Mesodermal cell (in vitro differentiated cells): ENCODE results near the gene RGS9.
"Not testable (repeated sequence)": the region's sequence is repeated elsewhere in the genome, so short reads cannot be mapped to it uniquely, and the experiment has no call there.

Source experiments
- H3K27ac ChIP-seq: 2 replicates; pipeline ENCODE4 v1.7.0; 2013; ENCODE audit warnings: mild to moderate bottlenecking, low read depth, low read length, moderate library complexity; ENCODE audit not compliant: severe bottlenecking
- H3K36me3 ChIP-seq: 2 replicates; pipeline ENCODE4 v1.7.1; 2013; ENCODE audit warnings: mild to moderate bottlenecking, low read length, moderate library complexity; ENCODE audit not compliant: control insufficient read depth, insufficient read depth
- H3K4me1 ChIP-seq: one replicate; pipeline ENCODE4 v1.7.1; 2013; ENCODE audit warnings: mild to moderate bottlenecking, low read length; ENCODE audit not compliant: insufficient read depth, control insufficient read depth, poor library complexity, severe bottlenecking
- H3K4me3 ChIP-seq: 2 replicates; pipeline ENCODE4 v1.7.0; 2013; ENCODE audit warnings: low read length, control low read depth, mild to moderate bottlenecking; ENCODE audit not compliant: insufficient read depth, poor library complexity, severe bottlenecking; ENCODE audit errors: extremely low read depth
- H3K9me3 ChIP-seq: 2 replicates; pipeline ENCODE4 v1.7.1; 2013; ENCODE audit warnings: mild to moderate bottlenecking, low read length, moderate library complexity; ENCODE audit not compliant: control insufficient read depth
- WGBS, 2 experiments: methylation state at CpG; one replicate each; pipeline ENCODE4 v1.1.5; 2013; ENCODE audit warnings: missing lambda C conversion rate in 2 of 2; ENCODE audit not compliant: insufficient coverage in 2 of 2; 5-methylcytosine and 5-hydroxymethylcytosine counted together

Gene RGS9

GRCh38 chr17:65115839-65116238 is 21.3 kb upstream of the RGS9 start:
- H3K36me3 ChIP-seq, result no peaks in the 10 kb centered on the region
- H3K4me1 ChIP-seq, result no peaks in the 10 kb centered on the region
- H3K9me3 ChIP-seq, result no peaks in the 10 kb centered on the region
- WGBS, 2 experiments, result 78 to 80% methylated on average over 1 to 2 of the region's 3 CpGs
- H3K4me3 ChIP-seq, result no peak overlapping the region
- no peak overlapping the region for H3K27ac ChIP-seq

- not testable (repeated sequence) for H3K36me3 ChIP-seq, H3K27ac ChIP-seq, H3K4me1 ChIP-seq, H3K4me3 ChIP-seq, H3K9me3 ChIP-seq
- 61% methylated on average over 3 of the region's 5 CpGs; no CpG with 5 or more reads in 1 of the 2 experiments for WGBS, 2 experiments
Measured at GRCh38 chr17:65116515-65116914, 20.7 kb upstream of the RGS9 start.

- H3K36me3 ChIP-seq, result no peaks in the 10 kb centered on the region
- WGBS, 2 experiments, result 84 to 94% methylated on average over 3 to 4 of the region's 4 CpGs
- H3K27ac ChIP-seq, result no peak overlapping the region
- no peaks in the 10 kb centered on the region for H3K4me1 ChIP-seq
- H3K9me3 ChIP-seq, result no peaks in the 10 kb centered on the region
- no peak overlapping the region for H3K4me3 ChIP-seq
Measured at GRCh38 chr17:65117384-65118035, 19.7 kb upstream of the RGS9 start.

- no peaks in the 10 kb centered on the region for H3K4me1 ChIP-seq
- 67 to 70% methylated on average over 4 to 5 of the region's 6 CpGs for WGBS, 2 experiments
- H3K9me3 ChIP-seq, result no peaks in the 10 kb centered on the region
- no peak overlapping the region for H3K4me3 ChIP-seq
- no peaks in the 10 kb centered on the region for H3K36me3 ChIP-seq
- H3K27ac ChIP-seq, result no peak overlapping the region
Measured at GRCh38 chr17:65121368-65121767, 15.8 kb upstream of the RGS9 start.

- H3K4me3 ChIP-seq, result peak overlapping the region; percentile 37
- no peak overlapping the region for H3K27ac ChIP-seq
- 91 to 94% methylated on average over 7 to 9 of the region's 12 CpGs for WGBS, 2 experiments
- no peaks in the 10 kb centered on the region for H3K9me3 ChIP-seq
- H3K36me3 ChIP-seq, result no peaks in the 10 kb centered on the region
- no peaks in the 10 kb centered on the region for H3K4me1 ChIP-seq
Measured at GRCh38 chr17:65121916-65122806, 15.0 kb upstream of the RGS9 start.

- Histone ChIP-seq H3K4me1 (no peaks in the 10 kb centered on the region), H3K4me3 (peak overlapping the region; percentile 37), H3K9me3 (no peaks in the 10 kb centered on the region), H3K27ac (peak overlapping the region; percentile 57), H3K36me3 (no peaks in the 10 kb centered on the region)
- 16 to 23% methylated on average over 23 to 30 of the region's 55 CpGs for WGBS, 2 experiments
Measured at GRCh38 chr17:65122836-65123756, 14.1 kb upstream of the RGS9 start.

- H3K36me3 ChIP-seq, result no peaks in the 10 kb centered on the region
- H3K4me1 ChIP-seq, result no peaks in the 10 kb centered on the region
- peak overlapping the region; percentile 37 for H3K4me3 ChIP-seq
- no peak overlapping the region for H3K27ac ChIP-seq
- no peaks in the 10 kb centered on the region for H3K9me3 ChIP-seq
- WGBS, 2 experiments, result 77 to 97% methylated on average over 4 to 5 of the region's 9 CpGs
Measured at GRCh38 chr17:65123757-65124675, 13.2 kb upstream of the RGS9 start.

- WGBS, 2 experiments, result 100% methylated on average over 1 to 3 of the region's 5 CpGs
- H3K4me3 ChIP-seq, result no peak overlapping the region
- no peaks in the 10 kb centered on the region for H3K36me3 ChIP-seq
- H3K4me1 ChIP-seq, result no peaks in the 10 kb centered on the region
- H3K9me3 ChIP-seq, result no peaks in the 10 kb centered on the region
- H3K27ac ChIP-seq, result no peak overlapping the region
Measured at GRCh38 chr17:65130832-65131231, 6.3 kb upstream of the RGS9 start.

- H3K27ac ChIP-seq, result no peak overlapping the region
- H3K4me3 ChIP-seq, result no peak overlapping the region
- H3K9me3 ChIP-seq, result no peaks in the 10 kb centered on the region
- 91 to 94% methylated on average over 4 to 5 of the region's 6 CpGs for WGBS, 2 experiments
- no peaks in the 10 kb centered on the region for H3K4me1 ChIP-seq
- H3K36me3 ChIP-seq, result no peaks in the 10 kb centered on the region
Measured at GRCh38 chr17:65131240-65131639, 5.9 kb upstream of the RGS9 start.

- Histone ChIP-seq H3K4me3 (no peak overlapping the region), H3K9me3 (no peaks in the 10 kb centered on the region), H3K4me1 (no peaks in the 10 kb centered on the region), H3K27ac (no peak overlapping the region), H3K36me3 (no peaks in the 10 kb centered on the region)
- 97% methylated on average over 3 to 5 of the region's 5 CpGs for WGBS, 2 experiments
Measured at GRCh38 chr17:65131946-65132345, 5.2 kb upstream of the RGS9 start.
